MM.1S (cell line): Measurements from ENCODE around the gene TMED7.

Experiments used
- CTCF ChIP-seq: fragments of 300-600 bp; sonication (generic); IDR thresholded peaks from 2 replicates; pipeline ENCODE4 v1.5.1; 2016; ENCODE audit warnings: antibody characterized with exemption, low read length, mixed read lengths
- EZH2 ChIP-seq: fragments of 300-600 bp; sonication (generic); optimal IDR thresholded peaks from 2 replicates; pipeline ENCODE3; 2017; ENCODE audit warnings: low read depth, mild to moderate bottlenecking, antibody characterized with exemption, low read length, mixed read lengths

- TF ChIP-seq EZH2: no peak
- TF ChIP-seq CTCF: no peak
Measured at GRCh38 chr5:115577741-115578140, 48.1 kb downstream of the TMED7 start.
